HT-29 (cell line): ENCODE data around the gene DARS1. TPM values are rescaled to one million over a fixed set of nuclear protein-coding genes. Genes with fewer than 3 reads are reported as not detected.
"Not testable (repeated sequence)": the region's sequence is repeated elsewhere in the genome, so short reads cannot be mapped to it uniquely, and the experiment has no call there.

Experiments
- DNase-seq: peaks from one replicate; pipeline ENCODE4 v3.0.0-alpha.2; 2015; ENCODE audit warnings: low spot score
- total RNA-seq: library from RNA; depleted of rRNA; stranded (reverse); fragments of >200 nt; shearing (Covaris generic); gene quantifications from 2 replicates; pipeline ENCODE4 v1.2.3, GENCODE V29; 2014; rRNA removed

DARS1 gene
- total RNA-seq, 1 experiment from 2014 or later, result 20.5 TPM

- DNase-seq, result not testable (repeated sequence)
Observed at GRCh38 chr2:135888587-135888986, 96.8 kb downstream of the DARS1 start.

GRCh38 chr2:135885709-135886108, 99.7 kb downstream of the DARS1 start:
- no peak for DNase-seq

GRCh38 chr2:135882415-135882814, 103.0 kb downstream of the DARS1 start:
- DNase-seq, result no peak

- not testable (repeated sequence) for DNase-seq
Observed at GRCh38 chr2:135876770-135877169, 108.7 kb downstream of the DARS1 start.

- DNase-seq, result peak; percentile 98
Observed at GRCh38 chr2:135876066-135876711, 109.2 kb downstream of the DARS1 start, which contains the start of gene MCM6. Gene MCM6 (minus strand): TSS chr2:135876443. CDS start chr2:135876365, 78 bp downstream.

- DNase-seq, result peak; percentile 65
Observed at GRCh38 chr2:135875491-135876065, 109.8 kb downstream of the DARS1 start.

GRCh38 chr2:135874777-135875365, 110.6 kb downstream of the DARS1 start:
- DNase-seq, result no peak

- no peak for DNase-seq
Observed at GRCh38 chr2:135870571-135870970, 114.9 kb downstream of the DARS1 start.

- no peak for DNase-seq
Observed at GRCh38 chr2:135863233-135863632, 122.2 kb downstream of the DARS1 start.

GRCh38 chr2:135862718-135863117, 122.7 kb downstream of the DARS1 start:
- DNase-seq, result no peak

Other genes starting within 250 kb of the DARS1 start
- gene UBXN4, start 243.8 kb downstream of the DARS1 start, total RNA-seq, result 27.8 and 28.3 TPM in 2 replicates
- not detected in 2 replicates for gene LCT, start 148.4 kb downstream of the DARS1 start, total RNA-seq
- 22.3 and 23.4 TPM in 2 replicates for gene MCM6, start 109.2 kb downstream of the DARS1 start, total RNA-seq
- 4.9 and 5.4 TPM in 2 replicates for gene CXCR4, start 132.5 kb upstream of the DARS1 start, total RNA-seq